Body of pancreas (tissue), 4 donors: ENCODE data around the gene C12orf57. TPM values are rescaled to one million over a fixed set of nuclear protein-coding genes. Genes with fewer than 3 reads are reported as not detected.

Source experiments
- ATAC-seq: fragments of 150-250 bp; one replicate; pipeline ENCODE4 v1.9.1; 2016
- DNase-seq, 4 donors: peaks; one replicate each; pipeline ENCODE4 v3.0.0-alpha.2; 2019
- H3K27ac ChIP-seq, 4 donors: fragments of 200-600 bp; sonication (generic); 1 replicate in 3 of 4; 2 replicates in 1 of 4; pipeline versions ENCODE4 v1.5.1 to v1.6.1; 2016 to 2019; ENCODE audit warnings: mild to moderate bottlenecking in 1 of 4, mixed read lengths in 1 of 4, moderate library complexity in 1 of 4
- H3K27me3 ChIP-seq, 2 donors: fragments of 200-600 bp; sonication (generic); one replicate each; pipeline ENCODE4 v1.6.0; 2016; ENCODE audit warnings: mild to moderate bottlenecking in 1 of 2
- H3K36me3 ChIP-seq, 2 donors: fragments of 200-600 bp; sonication (generic); replicated peaks in 1 of 2; 2 replicates each; pipeline ENCODE4 v1.5.1; 2016; ENCODE audit warnings: low read depth in 2 of 2; ENCODE audit not compliant: insufficient read depth in 1 of 2
- H3K4me1 ChIP-seq: fragments of 200-600 bp; sonication (generic); one replicate; pipeline ENCODE4 v1.6.0; 2016
- H3K4me3 ChIP-seq, 2 donors: fragments of 200-600 bp; sonication (generic); 1 replicate in 1 of 2; 2 replicates in 1 of 2; pipeline ENCODE4 v1.5.1; 2016 to 2019
- H3K9me3 ChIP-seq, 3 donors: fragments of 200-600 bp; sonication (generic); 1 replicate in 2 of 3; 2 replicates in 1 of 3; pipeline ENCODE4 v1.5.1; 2016
- CTCF ChIP-seq, 7 experiments: fragments of 450-650 bp in 4 of 7; fragments of 200-600 bp in 3 of 7; sonication (generic) in 3 of 7; IDR thresholded peaks; one replicate each; pipeline ENCODE4 v1.5.1; 2016 to 2019; ENCODE audit warnings: antibody characterized with exemption in 7 of 7
- POLR2A ChIP-seq, 3 donors: fragments of 450-650 bp; IDR thresholded peaks; one replicate each; pipeline ENCODE4 v1.6.1; 2016; ENCODE audit warnings: antibody characterized with exemption in 3 of 3, mild to moderate bottlenecking in 2 of 3
- WGBS, 2 donors: methylation state at CpG; one replicate each; pipeline ENCODE4 v1.1.5; 2017; 5-methylcytosine and 5-hydroxymethylcytosine counted together
- intact Hi-C: fragments of 100-400 bp; cut with DNase I; formaldehyde crosslinking; loops from one replicate; pipeline ENCODE4 v1.15.1; 2023
- total RNA-seq, 2 donors: library from RNA; depleted of rRNA; stranded (reverse); fragments of >200 nt; gene quantifications; one replicate each; pipeline ENCODE4 v1.1.0, GENCODE V29; 2016

Gene C12orf57
- total RNA-seq, 2 donors from 2014 or later = 219 to 302 TPM

- Histone ChIP-seq H3K27me3 (no peaks in the 10 kb centered on the region), H3K4me3 (no peak overlapping the region), H3K36me3 (no peaks in the 10 kb centered on the region), H3K27ac (peak overlapping the region; percentile 88 to 94 (median 93)), H3K9me3 (no peaks in the 10 kb centered on the region), H3K4me1 (peaks cover 44% of the 10 kb centered on the region)
- TF ChIP-seq CTCF (IDR thresholded peaks at IDR 0.05) = no peak
- TF ChIP-seq POLR2A (IDR thresholded peaks at IDR 0.05) = no peak
- DNase-seq (no peak), ATAC-seq (no peak)
- whole genome bisulfite sequencing, 2 donors = 33 to 50% methylated on average over 1 of the region's 1 CpG
- intact Hi-C loops = no loop called here
Observed at GRCh38 chr12:6925239-6925539, 18.6 kb upstream of the C12orf57 start.

- ATAC-seq = peak; percentile 69
- no peaks in the 10 kb centered on the region for H3K36me3 ChIP-seq
- no peak overlapping the region for H3K4me3 ChIP-seq
- 14 to 21% methylated on average over 8 of the region's 8 CpGs for WGBS, 2 donors
- H3K27ac ChIP-seq = peak overlapping the region; percentile 88 to 94 (median 93)
- H3K9me3 ChIP-seq = no peaks in the 10 kb centered on the region
- DNase-seq = peak; percentile 63 to 87 (median 76)
- H3K4me1 ChIP-seq = peaks cover 47% of the 10 kb centered on the region
- peak in 1 of 7 experiments; percentile 11 for TF ChIP-seq CTCF (IDR thresholded peaks at IDR 0.05)
- peak; percentile 18 to 46 (median 20) for TF ChIP-seq POLR2A (IDR thresholded peaks at IDR 0.05)
- intact Hi-C loops = no loop called here
- H3K27me3 ChIP-seq = no peaks in the 10 kb centered on the region
Observed at GRCh38 chr12:6925540-6926279, 18.1 kb upstream of the C12orf57 start.

- Histone ChIP-seq H3K27ac (peak within 1 kb of the TSS; percentile 88 to 94 (median 93)), H3K27me3 (no peaks in the 10 kb centered on the region), H3K4me3 (peak within 1 kb of the TSS; percentile 62 to 77), H3K4me1 (peaks cover 58% of the 10 kb centered on the region), H3K36me3 (no peaks in the 10 kb centered on the region), H3K9me3 (no peaks in the 10 kb centered on the region)
- ATAC-seq = peak; percentile 50
- WGBS, 2 donors = 0 to 2% methylated on average over 41 to 59 of the region's 66 CpGs
- TF ChIP-seq CTCF (IDR thresholded peaks at IDR 0.05) (no peak), POLR2A (IDR thresholded peaks at IDR 0.05) (peak; percentile 19 to 61 (median 61))
- intact Hi-C loops = no loop called here
- DNase-seq = peak; percentile 71 to 75 (median 72)
Observed at GRCh38 chr12:6927379-6928021, 16.3 kb upstream of the C12orf57 start, which contains the start of gene ATN1. ATN1 (plus strand) TSS chr12:6927959; CDS start chr12:6934002, 6,043 bp downstream.

- TF ChIP-seq CTCF (IDR thresholded peaks at IDR 0.05) (no peak), POLR2A (IDR thresholded peaks at IDR 0.05) (no peak)
- peak; percentile 9 for ATAC-seq
Observed at GRCh38 chr12:6928022-6928702, 15.7 kb upstream of the C12orf57 start.

More at GRCh38 chr12:6928022-6928702, 15.7 kb upstream of the C12orf57 start:
- Histone ChIP-seq H3K4me3 (peak overlapping the region; percentile 50 to 77), H3K36me3 (no peaks in the 10 kb centered on the region), H3K27ac (peak overlapping the region; percentile 87 to 93 (median 90)), H3K27me3 (no peaks in the 10 kb centered on the region), H3K9me3 (no peaks in the 10 kb centered on the region), H3K4me1 (peaks cover 58% of the 10 kb centered on the region)
- peak in 2 of 4 donors; percentile 40 to 51 for DNase-seq
- intact Hi-C loops = no loop called here
- 1% methylated on average over 10 to 33 of the region's 79 CpGs for WGBS, 2 donors
